Fibroblast of villous mesenchyme (primary cell): Measurements from ENCODE around the gene PPP2R3A. TPM values are rescaled to one million over a fixed set of nuclear protein-coding genes. Genes with fewer than 3 reads are reported as not detected.

Experiments
- DNase-seq: peaks from one replicate; pipeline ENCODE4 v3.0.0-alpha.2; 2010; ENCODE audit warnings: low read depth
- H3K4me3 ChIP-seq: 2 replicates; pipeline ENCODE4 v1.5.1; 2011; ENCODE audit warnings: low read depth, mild to moderate bottlenecking, low read length
- total RNA-seq: library from RNA; depleted of rRNA; stranded (reverse); fragments of >200 nt; gene quantifications from 2 replicates; pipeline ENCODE4 v1.2.3, GENCODE V29; 2012
- TF ChIP-seq, protein P1 (sequence below): IDR thresholded peaks from 2 replicates; pipeline ENCODE4 v1.5.1; 2012; ENCODE audit warnings: low read depth, mild to moderate bottlenecking, low read length; ENCODE audit not compliant: insufficient read depth

Gene PPP2R3A
- total RNA-seq, 1 donor, result 25.9 TPM

DNA sequence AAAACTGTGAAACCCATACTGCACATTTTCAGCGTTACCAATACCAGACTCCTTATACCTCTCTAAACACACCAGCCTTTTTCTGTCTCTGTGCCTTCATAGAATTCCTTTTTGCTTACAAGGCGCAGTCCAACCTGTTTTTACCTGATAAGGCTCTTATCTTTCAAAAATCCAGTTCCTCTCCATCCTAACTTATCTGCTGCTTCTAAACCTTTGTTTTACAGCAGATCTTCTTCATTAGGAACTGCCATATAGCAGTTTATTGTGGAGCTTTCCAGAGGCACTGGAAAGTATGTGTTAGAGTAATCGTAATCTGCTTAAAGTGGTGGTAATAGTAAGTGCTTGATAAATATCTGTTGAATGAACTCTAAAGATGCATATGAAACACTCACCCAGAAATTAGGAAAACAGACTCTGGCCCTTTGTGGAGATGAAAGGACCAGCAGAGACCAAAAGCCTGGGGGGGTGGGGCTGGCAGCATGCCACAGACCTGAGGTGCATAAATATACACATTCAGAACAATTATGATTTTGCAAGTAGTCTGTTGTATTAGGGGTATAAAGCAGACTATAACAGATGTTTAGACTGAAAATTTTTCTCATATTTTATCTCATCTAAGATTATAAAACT lies 29.3 kb downstream of the PPP2R3A start:
- TF ChIP-seq, protein P1, sequence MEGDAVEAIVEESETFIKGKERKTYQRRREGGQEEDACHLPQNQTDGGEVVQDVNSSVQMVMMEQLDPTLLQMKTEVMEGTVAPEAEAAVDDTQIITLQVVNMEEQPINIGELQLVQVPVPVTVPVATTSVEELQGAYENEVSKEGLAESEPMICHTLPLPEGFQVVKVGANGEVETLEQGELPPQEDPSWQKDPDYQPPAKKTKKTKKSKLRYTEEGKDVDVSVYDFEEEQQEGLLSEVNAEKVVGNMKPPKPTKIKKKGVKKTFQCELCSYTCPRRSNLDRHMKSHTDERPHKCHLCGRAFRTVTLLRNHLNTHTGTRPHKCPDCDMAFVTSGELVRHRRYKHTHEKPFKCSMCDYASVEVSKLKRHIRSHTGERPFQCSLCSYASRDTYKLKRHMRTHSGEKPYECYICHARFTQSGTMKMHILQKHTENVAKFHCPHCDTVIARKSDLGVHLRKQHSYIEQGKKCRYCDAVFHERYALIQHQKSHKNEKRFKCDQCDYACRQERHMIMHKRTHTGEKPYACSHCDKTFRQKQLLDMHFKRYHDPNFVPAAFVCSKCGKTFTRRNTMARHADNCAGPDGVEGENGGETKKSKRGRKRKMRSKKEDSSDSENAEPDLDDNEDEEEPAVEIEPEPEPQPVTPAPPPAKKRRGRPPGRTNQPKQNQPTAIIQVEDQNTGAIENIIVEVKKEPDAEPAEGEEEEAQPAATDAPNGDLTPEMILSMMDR, result no peak
- DNase-seq, result no peak
- H3K4me3 ChIP-seq, result no peak overlapping the region

DNA sequence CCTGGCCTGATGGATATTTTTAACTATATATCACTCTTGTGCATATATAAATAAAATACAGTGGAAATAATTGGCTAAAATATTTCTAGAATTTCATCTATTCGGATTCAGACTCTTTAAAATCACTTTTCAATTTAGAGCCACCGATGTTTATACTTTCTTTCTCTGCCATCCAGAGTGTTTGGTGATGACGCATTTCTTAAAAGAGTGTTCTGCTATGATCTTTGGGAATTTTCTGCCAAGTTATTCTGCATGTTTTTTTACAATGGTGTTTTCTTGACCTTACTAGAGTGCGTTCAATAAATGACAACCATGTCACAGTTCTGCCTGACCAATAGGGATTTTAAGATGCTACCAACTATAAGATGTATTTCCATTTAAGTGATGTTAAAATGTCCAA lies 30.2 kb downstream of the PPP2R3A start:
- DNase-seq, result no peak
- H3K4me3 ChIP-seq, result no peak overlapping the region
- TF ChIP-seq, protein P1, result no peak

DNA sequence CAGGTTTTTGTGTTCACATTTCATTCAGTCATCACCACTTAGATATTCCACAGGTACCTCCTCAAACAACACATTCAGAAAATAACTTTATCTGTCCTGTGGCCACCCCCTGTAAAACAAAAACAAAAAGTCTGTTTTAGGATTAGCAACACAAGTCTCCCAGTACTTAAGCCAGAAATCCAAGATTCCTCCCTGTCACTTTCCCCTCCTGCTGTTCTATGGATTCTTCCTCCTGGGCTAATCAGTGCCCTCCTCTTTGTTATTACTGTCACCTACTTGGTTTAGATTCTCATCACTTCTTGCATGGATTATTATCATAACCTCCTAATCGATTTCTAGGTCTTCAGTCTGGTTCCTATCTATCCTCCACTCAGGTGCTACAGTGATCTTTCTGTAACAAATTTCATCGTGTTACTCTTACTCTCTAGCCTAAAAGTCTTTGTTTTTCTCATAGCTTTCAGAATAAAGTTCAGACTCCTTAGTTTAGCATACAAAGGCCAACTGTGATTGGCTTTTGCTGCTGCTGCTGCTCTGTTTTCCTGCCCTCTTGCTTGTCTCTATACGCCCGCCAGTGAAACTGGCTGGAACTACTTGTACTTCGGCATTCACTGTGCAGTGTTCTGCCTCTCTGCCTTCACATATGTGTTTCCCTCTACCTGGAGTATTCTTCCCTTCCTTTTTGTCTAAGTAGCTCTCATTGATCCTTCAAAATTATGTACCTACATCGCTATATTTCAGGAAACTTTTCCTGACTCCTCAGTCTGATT lies 32.2 kb downstream of the PPP2R3A start:
- TF ChIP-seq, protein P1, result no peak
- no peak for DNase-seq
- no peak overlapping the region for H3K4me3 ChIP-seq

DNA sequence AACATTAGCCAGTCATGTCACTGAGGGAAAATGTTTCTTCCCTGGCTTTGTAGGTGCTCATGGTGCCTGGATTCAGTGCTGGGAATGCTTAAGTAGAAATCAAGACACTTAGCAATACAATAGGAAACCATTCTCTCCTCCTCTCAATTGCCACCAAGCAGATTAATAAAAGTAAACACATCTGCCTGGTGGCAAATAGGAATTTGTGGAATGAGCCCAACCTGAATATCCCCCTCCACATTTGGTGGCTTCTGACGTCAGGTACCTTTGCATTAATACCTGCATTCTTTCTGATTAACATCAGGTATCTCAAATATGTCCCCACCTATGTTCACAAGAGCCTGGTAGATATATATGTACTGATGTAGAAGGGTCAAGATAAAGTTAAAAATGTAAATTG lies 42.7 kb downstream of the PPP2R3A start:
- TF ChIP-seq, protein P1, result no peak
- H3K4me3 ChIP-seq, result no peak overlapping the region
- no peak for DNase-seq

DNA sequence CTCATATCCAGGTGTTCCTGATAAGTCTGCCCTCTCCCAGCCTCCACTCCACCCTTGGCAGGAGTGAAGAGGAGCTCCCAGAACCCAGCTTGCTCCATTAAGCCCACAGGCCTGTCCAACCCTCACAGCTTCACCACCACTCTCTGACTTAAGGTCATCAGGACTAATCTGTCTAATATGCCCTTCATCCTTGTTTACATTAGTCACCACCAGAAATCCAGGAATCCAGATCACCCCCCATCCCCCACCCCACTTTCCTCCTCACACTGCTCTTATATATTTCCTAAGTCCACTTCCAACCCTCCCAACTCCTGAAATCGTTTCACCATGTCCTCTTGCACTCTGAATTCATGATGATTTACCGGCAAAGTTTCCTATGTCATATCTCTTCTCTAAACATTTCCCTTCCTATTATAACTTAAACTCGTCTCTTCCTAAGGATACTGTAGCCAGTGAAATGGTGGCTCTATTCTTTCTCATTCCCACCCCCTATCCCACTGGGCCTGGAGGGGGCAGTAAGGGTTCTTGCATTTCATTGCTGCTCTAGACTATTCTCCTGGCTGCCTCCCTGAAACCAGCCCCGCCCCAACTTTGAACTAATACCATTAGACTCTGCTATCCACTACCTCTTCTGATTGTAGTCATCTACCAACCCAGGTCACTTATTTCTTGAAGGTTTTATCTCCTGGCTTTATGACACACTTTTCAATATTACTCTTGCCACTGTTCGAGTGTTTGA lies 43.4 kb downstream of the PPP2R3A start:
- peak; percentile 45 for DNase-seq
- TF ChIP-seq, protein P1, result peak; percentile 5
- no peak overlapping the region for H3K4me3 ChIP-seq

DNA sequence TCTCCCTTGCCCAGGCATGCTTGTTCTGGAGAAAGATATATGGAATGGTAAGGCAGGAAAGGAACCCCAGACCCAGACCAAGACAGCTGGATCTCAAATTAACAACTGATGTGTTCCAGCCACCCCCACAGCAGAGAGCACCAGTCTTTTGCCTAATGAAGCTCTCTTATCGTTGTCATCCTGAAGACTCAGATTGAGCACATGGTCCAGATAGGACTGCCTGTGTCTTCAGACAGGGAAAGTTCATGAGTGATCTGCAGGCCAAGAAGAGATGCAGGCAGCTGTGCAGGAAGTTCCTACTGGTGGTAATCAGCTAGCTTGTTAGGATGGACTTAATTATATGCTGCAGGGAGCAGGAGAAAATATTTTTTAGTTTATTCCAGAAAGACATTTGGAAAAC lies 53.3 kb downstream of the PPP2R3A start:
- TF ChIP-seq, protein P1, result no peak
- no peak overlapping the region for H3K4me3 ChIP-seq
- DNase-seq, result peak; percentile 11
